CD1c-positive myeloid dendritic cell (primary cell): Measurements from ENCODE around the gene STK32A.

Experiments
- DNase-seq: peaks from one replicate; pipeline ENCODE4 v3.0.0-alpha.2; 2016; ENCODE audit errors: extremely low spot score

STK32A gene

DNA sequence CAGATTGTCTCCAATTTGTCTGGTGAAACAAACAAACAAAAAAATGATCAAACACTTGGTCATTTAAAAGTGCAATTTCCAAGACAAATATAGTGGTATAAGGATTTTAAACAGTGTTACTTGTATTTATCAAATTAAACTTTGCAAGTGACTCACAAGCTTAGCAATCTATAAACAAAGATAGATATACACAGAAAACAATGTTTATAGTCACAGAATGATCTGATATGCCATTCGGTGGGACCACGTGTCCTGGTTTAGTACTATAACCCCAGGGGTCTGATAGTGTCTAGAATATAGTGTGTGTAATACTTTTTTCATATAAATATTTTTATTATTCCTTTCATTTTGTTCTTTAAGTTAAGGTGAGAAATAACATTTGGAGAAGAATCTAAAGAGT, 183.8 kb downstream of the STK32A start:
- DNase-seq, result no peak

DNA sequence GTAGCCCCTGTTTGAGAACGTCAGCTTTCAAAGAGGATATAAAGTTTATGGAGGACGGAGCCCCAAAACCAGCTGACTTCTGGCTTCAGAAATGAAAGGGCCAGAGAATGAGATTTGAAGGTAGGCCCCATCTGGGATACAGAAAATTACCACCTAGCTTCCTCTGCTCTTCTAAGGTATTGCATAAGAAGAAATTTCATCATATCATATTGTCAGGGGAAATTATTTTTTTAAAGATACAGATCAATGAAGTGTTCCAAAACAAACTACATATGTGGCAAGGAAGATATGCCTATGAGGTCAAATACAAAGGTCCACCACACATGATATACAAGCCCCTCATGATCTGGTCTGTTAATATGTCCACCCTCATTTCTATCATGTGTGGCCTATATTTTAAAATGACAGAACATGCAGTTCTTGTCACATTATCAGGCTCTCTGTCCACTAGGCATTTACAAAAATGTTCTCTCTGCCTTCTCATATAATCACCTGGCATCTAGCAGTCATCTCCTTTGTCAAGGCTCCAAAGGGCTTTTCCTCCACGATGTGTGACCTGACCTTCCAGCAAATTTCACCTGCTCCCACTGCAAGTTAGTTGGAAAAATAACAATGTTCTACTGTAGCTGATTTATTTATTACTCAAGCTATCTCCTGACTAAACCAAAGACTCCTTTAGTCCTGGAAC, 192.0 kb downstream of the STK32A start:
- DNase-seq, result no peak

DNA sequence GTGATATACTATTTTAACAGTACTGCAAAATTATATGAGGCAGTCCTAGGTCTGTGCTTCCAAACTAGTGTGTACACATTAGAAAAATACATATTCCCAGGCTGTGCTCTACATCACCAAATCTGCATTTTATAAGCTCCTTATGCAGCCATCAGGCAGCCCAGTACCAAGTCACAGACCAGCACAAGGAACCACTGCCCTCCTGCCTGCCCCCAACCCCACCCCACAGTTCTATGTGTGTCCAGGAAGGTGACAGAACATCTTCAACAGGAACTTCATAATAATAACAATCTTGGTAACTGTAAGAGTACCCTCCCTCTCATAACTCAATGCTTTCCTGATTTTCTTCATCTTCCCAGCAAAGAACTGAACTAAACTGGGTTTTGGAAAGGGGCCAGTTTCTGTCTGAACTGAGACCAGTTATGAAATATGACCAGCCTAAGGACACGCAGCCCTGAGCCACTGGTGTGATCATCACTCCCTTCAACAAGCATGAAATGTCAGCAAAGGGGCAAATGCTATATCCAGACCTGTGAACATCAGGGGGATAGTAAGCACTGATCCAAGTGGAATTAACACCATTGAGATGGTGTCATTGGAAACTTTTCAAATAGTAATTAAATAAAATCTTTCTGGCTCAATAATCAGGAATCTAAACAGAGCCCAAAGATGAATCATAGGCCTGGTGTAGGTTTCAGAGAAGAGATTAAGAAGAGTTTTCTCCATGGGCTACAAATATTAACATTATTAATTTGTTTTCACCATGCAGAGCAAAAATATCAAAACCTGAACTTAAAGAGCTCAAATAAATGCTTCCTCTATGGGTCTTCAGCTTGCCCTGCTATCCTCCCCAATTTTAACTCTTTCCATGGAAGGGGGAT, 192.9 kb downstream of the STK32A start:
- no peak for DNase-seq

DNA sequence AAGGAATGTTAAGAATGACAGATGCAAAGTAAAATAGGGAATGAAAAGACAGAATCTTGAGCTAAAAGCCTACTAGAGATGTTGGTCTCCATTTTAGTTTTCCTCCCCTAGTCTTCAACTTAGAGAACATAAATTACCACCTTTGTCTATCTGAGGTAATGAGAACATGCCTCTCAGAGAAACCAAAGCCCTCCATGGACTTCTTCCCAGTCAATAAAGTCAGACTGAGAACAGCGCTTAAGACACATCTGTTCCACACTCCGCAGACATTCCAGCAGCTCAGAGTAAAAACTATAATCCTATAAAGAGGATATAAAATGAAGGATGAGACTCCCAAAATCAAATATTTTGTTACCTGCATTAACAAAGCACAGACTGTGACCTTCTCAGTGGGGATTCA, 195.8 kb downstream of the STK32A start:
- no peak for DNase-seq

DNA sequence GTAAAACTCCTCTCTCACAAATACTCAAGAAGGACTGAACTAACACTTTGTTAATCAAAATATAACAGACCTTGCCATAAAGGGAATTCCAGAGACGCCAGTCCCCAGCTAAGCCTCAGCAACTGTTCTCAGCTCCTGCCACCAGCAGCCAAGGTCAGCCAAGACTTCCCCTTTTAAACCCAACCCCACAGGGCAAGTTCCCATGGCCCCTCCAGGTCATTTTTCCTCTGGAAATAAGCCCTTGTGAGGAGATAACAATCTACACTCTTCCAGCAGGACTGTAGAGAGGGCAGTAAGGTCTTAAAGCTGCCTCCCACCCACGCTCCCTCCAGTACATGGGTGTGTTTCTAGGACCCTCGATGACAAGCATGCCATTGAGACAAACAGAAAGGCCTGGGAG, 196.8 kb downstream of the STK32A start:
- no peak for DNase-seq

DNA sequence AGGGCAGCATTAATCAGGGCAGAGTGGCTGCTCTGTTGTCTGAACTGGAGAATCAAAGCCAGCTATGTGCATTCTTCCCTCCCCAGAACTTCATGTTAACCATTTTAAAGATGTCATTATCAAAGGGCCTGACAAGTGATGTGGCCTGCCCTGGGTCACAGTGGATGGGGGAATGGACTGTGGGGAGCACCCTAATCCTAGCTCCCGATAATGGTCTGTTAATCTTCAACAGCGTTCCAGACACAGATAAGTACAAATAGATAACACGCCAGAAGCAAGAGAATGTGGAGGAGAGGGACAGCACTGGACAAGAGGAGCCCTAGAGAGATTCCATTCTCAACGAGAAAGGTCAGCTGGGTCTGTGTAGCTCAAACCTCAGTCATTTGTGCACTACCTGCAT, 197.5 kb downstream of the STK32A start:
- DNase-seq, result no peak

DNA sequence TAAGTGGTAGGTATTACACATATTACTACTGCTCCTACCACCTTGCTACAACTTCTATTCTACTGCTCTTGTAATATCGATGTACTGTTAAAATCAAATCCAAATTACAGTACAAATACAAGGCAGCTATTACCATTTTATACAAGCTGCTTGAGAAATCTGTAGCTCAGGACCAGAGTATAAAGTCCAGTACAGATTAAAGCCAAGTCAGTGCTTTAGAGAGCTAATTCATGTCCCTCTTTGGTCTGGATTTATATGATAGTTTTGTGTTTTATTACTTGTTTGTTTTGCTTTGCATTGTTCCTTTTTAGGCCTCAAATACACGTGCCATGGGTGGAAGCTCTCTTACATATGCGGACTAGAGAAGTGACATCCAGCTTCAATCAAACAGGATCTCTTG, 199.2 kb downstream of the STK32A start:
- DNase-seq, result no peak

DNA sequence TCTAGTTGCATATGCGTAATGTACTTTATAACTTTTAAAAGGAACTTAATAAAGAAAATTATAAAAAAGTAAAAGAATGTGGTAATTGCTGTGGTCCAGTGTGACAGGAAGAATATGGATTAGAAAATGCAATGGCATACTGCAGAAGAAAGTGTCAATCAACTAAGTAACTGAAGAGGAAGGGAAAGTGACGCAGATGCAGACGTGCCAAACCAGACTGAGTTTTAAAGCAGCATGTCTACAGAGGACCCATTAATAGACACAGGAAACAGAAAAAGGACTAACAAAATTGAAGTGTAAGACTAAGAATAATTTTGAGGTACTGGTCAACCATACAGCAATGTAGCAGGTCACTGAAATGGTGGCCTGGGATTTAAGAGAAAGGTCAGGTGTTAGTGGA, 201.8 kb downstream of the STK32A start:
- DNase-seq, result no peak

DNA sequence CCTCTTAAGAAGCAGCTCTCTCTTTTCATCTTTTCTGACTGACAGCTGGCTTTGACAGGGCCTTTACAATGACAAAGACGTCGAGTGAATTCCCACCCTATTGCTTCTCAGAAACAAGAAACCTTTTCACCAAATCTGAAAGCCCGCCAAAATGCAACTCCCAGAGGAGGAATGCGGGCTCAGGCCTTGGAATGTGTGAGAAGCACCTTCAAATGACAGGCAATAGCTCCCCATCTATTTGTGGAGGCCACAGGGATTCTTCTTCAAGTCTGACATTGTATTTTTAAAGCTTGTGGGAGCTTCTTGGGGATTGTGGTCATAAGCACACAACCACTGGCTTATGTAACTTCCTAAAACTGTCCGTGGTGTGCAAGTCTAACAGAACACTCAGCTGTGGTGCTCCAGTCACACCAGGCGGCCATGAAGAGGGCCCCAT, 202.4 kb downstream of the STK32A start:
- no peak for DNase-seq
